Measurements from ENCODE around the gene NGFR. TPM values are rescaled to one million over a fixed set of nuclear protein-coding genes. Genes with fewer than 3 reads are reported as not detected.

Gene NGFR, protein sequence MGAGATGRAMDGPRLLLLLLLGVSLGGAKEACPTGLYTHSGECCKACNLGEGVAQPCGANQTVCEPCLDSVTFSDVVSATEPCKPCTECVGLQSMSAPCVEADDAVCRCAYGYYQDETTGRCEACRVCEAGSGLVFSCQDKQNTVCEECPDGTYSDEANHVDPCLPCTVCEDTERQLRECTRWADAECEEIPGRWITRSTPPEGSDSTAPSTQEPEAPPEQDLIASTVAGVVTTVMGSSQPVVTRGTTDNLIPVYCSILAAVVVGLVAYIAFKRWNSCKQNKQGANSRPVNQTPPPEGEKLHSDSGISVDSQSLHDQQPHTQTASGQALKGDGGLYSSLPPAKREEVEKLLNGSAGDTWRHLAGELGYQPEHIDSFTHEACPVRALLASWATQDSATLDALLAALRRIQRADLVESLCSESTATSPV
- under 0.01 TPM in 1 of 2 replicates, not detected in the other for total RNA-seq

DNA sequence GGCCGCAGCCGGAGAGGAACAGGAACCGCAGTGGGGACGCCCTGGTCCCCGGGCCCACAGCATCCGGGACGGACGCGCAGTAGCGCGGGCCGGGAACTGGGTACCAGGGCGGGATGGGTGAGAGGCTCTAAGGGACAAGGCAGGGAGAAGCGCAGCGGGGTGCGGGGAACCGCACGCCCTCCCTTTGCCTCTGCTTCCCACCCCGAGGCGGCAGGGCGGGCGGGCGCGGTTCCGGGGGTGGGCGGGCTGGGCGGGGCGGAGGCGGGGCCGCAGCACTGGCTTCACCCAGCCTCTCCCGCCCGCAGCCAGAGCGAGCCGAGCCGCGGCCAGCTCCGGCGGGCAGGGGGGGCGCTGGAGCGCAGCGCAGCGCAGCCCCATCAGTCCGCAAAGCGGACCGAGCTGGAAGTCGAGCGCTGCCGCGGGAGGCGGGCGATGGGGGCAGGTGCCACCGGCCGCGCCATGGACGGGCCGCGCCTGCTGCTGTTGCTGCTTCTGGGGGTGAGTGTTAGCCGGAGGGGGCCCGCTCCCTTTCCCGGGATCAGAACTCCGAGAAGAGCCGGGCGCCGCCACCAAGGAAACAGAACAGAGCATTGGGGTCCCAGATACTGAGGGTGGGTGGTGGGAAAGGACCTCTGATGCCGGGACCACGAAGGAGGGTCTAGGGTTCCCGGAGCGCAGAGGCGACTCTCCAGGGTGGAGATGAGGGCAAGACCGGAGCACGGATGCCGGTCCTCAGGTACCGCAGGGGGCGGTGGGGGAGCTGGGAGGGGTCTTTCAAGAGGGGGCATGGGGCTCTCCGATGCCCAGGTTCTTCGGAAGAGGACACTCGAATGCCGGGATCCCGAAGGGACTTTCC lies at the start of gene NGFR:
Gene NGFR, plus strand, starts transcription at position 308 of the 856 bp plus-strand sequence. Its CDS starts 125 bp downstream, at position 433.
- peak; percentile 21 to 30 for DNase-seq (ENCODE audit: low read depth in 2 of 2)

DNA sequence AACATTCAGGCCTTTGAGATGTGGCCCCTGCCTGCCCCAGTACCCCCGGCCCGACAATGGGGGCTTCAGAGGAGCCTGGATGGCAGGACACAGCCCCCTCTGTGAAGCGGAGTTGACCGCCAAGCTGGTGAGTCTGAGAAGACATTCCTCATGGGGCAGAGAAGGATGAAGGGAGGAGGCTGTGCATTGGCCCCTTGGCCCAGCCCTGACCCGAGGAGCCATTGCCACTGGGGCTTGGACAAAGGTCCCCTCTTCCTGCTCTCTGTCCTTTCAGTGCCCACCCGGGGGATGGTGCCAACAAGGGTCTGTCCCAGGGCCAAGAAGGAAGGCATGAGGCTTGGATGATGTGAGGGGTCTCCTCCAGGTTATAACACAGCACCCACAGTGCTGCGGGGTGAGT lies 49.5 kb upstream of the NGFR start:
- DNase-seq (ENCODE audit: low read depth in 2 of 2) = no peak

DNA sequence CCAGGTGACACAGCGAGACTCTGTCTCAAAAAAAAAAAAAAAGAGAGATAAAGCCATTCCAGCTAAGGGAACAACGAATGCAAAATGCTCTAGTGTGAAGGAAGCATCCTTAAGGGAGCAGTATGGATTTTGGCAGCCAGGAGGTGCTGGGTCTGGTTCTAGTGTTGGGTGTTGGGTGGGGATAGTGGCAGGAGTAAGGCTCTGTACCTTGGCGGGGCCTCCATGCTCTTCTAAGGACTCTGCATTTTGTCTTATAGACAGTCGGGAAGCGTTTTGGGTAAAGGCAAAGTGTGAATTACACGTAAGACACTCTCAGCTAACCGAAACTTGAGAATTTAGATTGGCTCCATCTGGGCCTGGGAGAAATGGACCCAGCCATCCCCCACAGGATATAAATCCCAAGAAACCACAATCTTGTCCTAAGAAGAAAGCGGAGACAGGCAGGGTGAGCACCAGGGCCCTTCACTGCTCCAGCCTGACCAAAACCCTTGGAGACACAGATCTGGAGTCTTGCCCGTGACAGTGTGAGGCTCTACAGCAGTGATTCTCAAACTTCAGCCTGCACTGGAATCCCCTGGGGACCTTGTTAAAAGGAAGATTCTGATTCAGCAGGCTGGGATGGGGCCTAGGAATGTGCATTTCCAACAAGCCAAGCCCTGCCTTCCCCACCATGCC lies 47.3 kb upstream of the NGFR start:
- DNase-seq (ENCODE audit: low read depth in 2 of 2) = no peak

DNA sequence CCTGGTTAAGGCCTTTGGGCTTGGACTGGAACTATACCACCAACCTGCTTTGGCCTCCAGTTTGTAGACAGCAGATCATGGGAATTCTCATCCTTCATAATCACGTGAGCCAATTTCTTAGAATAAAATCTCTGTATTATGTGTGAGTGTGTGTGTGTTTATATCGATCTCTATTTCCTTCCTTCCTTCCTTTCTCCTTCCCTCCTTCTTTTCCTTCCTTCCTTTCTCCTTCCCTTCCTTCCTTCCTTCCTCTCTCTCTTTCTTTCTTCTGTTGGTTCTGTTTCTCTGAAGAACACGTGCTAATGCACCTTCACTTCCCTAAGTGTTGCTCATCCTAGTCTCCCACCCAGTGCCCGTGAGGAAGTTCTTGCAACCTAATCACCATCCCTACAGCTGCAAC lies 44.9 kb upstream of the NGFR start:
- DNase-seq (ENCODE audit: low read depth in 2 of 2) = no peak

DNA sequence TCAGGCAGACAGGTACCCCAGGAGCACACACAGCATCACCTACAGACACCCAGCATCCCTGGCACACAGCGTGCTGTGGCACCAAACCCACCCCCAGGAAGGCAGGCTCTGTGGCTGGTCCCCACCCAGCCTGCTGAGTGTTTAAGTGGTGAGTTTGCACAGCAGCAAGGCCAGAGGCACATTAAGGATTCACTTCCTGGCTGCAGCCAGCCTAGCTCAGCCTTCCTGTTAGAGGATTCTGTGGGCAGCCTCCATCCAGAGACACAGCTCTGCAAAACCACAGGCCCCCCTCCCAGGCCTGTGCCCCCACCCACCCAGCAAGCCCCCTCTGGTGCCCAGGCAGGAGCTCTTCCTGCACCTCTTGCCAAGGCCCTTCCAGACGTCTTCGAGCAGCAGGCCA lies 44.4 kb upstream of the NGFR start:
- DNase-seq (ENCODE audit: low read depth in 2 of 2) = peak in 1 of 2 donors; percentile 19

DNA sequence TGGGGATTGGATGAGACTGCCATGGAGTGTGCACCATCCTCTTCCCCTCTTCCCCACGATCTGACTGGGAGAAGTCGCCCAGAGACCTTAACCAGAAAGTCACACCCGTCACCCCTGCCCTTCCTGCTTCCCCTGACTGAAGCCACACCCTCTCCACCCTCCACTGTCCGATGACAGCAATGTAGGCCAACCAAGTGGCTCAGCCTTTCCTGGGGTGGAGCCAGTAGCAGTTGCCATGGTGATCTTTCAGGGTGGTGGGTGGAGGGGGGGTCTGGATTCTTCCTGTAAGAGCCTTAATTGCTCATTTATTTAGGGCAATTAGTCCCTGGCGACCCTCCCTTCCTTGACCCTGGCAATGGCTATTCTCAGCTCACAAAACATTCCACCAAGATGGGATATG lies 42.9 kb upstream of the NGFR start:
- DNase-seq (ENCODE audit: low read depth in 2 of 2) = no peak

DNA sequence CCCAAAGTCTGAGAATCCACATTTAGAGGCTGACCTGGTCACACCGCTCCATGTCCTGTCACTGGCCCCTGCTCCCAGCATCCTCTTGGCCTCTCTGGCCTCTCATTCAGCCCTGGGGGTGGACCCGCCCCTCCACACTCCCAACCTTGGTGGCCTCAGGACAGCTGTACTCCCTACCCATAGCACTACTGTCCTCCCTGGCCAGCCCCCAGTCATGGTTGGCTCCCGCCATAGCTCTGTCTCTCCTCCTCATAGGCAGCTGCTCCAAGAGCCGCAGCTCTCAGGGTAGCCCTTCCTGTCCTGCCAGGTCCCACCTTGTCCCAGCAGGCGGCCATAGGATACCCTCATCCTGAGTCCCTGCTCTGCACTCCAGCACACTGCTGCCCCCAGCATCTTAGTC lies 42.4 kb upstream of the NGFR start:
- no peak for DNase-seq (ENCODE audit: low read depth in 2 of 2)

DNA sequence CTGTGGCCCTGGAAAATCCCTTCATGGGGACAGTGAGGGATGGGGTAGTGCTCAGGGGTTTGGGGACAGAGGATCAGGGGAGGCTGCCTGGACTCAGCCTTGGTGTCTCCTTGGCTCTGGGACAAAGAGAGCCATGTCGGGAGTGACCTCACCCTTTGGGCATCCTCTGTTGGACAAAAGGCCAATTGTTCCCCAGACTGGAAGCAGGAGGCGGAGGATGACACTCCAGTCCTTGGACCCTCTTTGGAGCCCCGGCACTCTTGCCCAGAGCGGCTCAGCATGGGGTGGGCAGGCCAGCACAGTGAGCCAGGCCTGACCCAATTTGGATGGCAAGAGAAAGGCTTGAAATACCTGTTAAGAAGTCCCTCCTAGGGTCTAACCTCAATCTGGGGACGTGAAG lies 41.0 kb upstream of the NGFR start:
- no peak for DNase-seq (ENCODE audit: low read depth in 2 of 2)

DNA sequence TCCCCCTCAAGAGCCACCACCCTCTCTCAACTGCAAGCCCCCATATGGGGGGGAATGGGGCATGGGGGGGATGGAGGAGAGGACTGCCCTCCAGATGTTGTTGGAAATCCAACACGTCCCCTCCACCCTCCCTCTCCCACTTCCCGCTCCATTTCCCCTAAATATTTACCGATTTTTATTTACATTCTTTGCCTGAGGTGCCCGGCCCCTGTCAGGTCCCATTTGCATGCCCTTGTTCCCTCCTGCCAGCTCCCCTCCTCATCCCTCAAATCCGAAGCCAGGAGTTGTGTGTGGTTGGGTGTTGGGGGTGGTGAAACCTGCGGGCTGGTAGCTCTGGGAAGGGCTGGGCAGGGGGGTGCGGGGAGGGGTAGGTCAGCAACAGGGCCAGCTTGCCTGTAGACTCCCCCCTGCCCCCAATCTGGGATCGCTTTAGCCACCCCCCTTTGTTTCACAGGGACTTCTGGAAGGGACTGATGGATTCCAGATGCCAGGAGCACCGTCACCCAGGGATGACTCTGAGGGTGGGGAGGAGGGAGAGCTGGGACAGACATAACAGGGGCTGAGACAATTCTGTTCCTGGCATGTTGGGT lies 39.7 kb upstream of the NGFR start:
- DNase-seq (ENCODE audit: low read depth in 2 of 2) = no peak

DNA sequence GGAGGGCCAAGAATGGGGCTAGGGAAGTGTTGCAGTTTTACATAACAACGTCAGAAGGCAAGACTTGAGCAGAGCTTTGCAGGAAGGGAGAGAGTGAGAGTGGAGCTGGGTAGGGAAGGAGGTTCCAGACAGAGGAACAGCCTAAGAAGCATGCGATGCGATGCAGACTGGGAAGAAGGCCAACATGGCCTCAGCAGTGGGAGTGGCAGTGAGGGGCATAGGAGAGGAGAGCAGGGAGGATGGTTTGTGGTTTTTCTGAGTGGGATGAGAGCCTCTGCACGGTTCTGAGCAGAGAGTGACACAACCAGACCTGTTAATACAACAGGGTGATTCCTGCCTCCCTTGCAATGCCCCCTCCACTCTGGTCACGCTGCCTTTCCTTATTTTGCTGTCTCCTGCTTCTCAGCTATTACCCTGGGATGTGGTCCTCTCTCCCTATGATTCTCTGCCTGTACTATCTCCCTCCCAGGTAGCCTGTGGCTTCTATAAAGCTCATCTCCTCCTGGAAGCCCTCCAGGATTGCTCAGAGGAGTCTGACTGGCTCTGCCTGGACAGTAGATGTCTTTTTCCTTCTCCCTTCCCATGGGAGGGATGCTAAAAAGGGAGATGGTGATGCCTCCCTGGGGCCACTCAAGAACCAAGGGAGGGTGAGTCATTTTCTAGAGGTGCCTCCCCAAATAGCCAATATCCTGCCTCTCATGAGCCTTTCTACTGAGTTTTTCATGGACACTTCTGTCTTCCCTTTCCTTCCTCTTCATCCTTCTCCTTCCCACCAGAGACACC lies 38.7 kb upstream of the NGFR start:
- DNase-seq (ENCODE audit: low read depth in 2 of 2) = no peak

DNA sequence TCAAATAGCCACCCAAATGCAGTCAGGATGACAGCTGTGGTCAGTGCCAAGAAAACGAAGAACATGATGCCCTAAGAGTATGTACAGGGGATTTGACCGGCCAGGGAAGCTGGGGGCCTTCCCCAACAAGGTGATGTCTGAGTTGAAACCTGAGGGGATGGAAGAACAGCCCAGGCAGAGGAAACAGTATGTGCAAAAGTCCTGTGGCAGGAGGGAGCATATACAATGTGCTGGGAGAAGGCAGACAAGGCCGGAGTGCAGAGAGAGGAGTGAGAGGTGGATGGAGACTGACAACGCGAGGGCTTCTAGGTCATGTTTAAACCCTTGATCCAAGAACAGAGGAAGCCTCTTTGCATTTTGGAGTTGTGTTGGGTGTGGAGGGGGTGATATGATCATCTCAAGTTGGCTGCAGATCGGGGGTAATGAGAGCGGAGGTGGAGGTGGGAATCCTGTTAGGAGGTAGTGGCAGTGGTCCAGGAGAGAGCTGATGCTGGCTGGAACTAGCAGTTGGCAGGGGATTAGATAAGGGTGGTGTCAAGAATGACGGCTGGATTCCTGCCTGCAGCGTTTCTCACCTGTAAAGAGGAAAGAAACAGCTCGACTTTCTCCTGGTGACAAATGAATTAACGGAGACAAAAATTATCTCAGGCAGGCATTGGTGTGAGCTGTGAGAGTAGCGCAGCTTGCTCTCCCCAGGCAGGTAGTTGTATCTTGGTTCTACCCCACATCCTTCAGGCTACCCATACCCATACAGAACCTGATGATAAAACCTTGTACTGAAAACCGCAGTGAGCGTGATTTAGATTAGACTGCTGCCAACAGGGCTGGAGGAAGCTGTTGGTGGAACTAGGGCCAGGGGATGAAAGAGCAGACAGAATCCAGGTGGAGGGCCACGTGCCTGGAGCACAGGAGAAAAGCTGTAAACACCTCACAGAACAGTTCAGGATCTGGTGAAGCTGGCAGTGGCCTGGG lies 37.2 kb upstream of the NGFR start:
- DNase-seq (ENCODE audit: low read depth in 2 of 2) = no peak

DNA sequence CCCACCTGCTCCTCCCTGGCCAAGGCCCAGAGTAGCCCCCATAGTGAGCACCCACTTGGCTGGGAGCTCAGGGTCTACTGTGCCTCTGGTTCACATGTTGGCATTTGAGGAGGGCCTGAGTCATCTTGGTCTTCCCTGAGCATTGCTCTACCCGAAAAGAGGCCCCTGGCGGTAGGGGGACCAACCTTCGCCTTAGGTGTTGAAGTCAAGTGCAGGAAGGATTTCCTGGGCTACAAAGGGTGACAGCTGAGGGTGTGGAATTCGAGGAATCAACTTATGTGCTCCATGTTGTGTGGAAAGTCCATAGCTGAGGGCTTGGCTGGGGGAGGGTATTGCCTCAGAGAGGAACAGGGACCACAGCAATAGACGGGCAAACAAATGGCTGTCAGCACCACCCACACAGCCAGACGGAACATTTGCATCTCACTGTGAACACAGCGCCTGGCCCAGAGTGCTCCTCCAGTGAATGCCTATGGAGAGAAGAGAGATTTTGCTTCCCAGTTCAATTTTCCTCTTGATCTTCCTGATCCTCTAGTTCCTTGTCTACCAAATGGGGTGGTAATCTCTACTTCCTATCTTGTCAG lies 35.6 kb upstream of the NGFR start:
- DNase-seq (ENCODE audit: low read depth in 2 of 2) = no peak

DNA sequence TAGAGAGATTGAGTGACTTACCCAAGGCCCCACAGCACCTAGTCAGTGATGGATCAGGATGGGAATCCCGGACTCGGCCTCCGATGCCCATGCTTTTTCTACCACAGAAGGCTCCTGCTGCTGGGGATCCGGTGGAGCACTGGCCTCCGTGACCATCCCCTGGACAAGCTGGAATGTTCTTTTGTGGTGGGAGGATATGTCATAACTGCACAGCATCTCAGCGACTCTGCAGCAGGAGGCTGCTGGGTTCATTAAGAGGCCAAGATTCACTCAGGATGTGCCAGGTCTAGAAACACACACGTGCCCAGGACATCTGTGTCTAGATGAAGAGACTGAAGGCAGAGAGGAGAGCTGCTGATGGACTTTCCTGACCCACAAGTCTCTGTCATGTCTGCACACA lies 34.7 kb upstream of the NGFR start:
- DNase-seq (ENCODE audit: low read depth in 2 of 2) = no peak

DNA sequence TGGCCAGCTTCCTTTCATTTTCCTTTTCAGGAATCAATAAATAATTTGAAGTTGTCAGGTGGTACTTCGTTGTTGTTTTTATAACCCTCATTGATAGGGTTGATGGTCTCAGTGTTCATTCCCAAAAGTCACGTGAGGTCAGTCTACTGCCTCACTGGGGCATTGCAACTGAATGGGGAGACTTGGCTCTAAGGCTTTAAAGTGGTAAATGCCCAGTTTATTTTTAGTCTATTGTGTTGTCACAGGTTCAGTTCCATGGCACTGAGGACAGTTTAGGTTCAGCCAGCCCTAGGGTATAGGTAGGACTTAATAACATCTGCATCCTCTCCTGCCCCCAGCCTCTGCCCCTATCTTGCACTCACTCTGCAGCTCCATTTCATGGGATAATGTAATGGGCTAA lies 33.5 kb upstream of the NGFR start:
- no peak for DNase-seq (ENCODE audit: low read depth in 2 of 2)

DNA sequence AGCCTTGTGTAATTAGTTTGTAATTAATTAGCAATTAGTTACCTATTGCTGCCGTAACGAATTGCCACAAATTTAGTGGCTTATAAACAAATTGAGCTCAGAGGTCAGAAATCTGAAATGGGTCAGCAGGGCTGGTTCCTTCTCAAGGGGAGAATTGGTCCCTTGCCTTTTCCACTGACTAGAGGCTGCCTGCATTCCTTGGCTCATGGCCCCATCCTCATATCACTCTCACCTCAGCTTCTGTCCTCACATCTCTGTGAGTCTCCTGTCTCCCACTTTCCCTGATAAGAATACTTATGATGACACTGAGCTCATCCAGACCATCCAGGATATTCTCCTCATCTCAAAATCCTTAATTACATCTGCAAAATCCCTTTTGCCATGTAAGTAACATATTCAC lies 31.0 kb upstream of the NGFR start:
- DNase-seq (ENCODE audit: low read depth in 2 of 2) = no peak

DNA sequence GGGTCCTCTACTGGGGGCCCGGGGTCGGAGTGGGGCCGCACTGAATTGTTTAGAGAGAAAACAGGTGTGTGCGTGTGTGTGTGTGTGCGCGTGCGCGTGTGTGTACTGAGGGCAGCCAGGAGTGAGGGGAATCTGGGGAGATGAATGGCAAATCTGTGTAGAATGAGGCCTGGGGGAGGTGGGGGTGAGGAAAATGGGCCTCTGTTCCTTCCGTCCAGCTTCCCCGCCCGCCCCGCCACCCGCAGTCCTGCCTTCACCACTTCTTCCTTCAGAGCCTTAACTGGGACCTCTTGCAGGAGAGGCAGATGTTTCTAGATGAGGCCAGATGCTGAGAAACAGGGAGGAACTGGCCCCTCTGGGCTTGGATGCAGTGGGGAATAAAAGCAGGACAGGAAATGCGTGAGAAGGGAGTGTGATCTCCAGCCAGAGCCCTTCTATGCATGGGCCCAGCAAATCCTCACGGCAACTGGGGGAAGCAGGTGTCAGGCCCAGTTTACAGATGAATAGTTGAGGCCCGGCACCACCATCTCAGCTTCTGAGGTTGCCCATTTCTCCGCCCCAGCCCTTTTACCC lies 29.7 kb upstream of the NGFR start:
- DNase-seq (ENCODE audit: low read depth in 2 of 2) = no peak

DNA sequence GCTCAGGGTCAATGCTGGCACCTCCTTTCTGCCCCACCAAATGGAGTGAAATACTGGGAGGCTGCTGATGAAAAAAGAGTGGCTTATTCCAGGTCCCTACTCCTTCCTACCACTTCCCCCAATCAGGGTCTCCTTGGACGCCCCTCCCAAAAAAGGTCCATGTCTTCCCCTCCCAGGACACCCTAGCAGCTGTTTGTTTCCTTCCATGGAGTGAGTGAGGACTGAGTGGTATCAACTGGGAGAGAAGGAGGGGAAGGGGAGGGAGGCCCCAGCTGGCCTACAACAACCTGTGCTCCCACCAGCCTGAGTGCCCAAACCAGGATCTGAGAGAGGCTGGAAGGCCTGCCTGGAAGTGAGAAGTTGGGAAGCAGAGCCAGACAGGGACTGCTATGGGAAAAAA lies 28.7 kb upstream of the NGFR start:
- no peak for DNase-seq (ENCODE audit: low read depth in 2 of 2)

DNA sequence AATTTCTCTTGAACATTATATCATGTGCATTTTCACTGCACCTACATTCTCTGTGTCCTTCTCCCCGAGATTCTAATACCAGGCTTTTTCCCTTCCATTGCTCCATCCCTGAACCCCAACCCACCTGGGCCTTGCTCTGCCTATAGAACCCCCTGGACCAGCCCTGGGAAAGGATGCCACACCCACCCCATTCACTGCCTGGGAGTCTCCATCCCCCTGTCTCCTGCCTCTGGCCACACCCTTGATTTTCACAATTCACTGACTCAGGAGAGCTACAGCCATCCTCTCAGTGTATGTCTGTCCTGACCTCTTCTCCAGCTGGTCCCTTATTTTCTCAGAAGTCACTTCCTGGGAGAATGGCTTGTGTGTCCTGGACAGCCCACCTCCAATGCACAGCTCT lies 27.9 kb upstream of the NGFR start:
- no peak for DNase-seq (ENCODE audit: low read depth in 2 of 2)

DNA sequence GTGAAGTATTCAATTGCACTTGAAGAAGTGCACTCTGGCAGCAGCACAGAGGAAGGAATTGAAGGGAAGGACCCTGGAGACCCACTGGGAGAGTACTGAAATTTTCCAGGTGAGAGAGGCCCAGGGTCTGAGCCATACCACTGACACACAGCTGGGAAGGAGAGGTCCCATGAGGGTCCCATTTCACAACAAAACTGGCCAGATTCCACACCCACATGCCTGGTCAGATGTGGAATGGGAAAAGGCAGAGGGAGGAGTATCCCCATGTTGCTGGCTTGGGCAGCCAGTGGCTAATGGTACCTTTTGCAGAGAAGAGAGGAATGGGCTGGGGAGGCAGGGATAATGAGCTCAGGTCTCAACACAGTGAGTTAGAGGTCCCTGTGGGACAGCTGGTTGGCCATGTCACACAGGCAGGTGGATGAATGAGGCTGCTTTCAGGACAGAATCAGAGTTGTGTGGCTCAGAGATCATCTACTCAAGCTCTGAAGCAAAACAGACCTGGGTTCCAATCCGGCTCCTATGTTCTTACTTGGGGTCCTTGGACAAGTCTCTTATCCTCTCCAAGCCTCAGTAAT lies 26.2 kb upstream of the NGFR start:
- no peak for DNase-seq (ENCODE audit: low read depth in 2 of 2)

Measured in lung microvascular endothelial cell (primary cell).